Measurements from ENCODE around the gene TMEM238L. TPM values are rescaled to one million over a fixed set of nuclear protein-coding genes. Genes with fewer than 3 reads are reported as not detected.

TMEM238L gene
- total and polyA plus RNA-seq, 3 donors from 2014 or later: not detected

- no peak overlapping the region for H3K4me3 ChIP-seq
- peaks cover 21% of the 10 kb centered on the region for H3K4me1 ChIP-seq
- no peak for TF ChIP-seq POLR2A (IDR thresholded peaks at IDR 0.05)
- no peak for TF ChIP-seq CTCF (IDR thresholded peaks at IDR 0.05)
- no peaks in the 10 kb centered on the region for H3K9me3 ChIP-seq
- intact Hi-C loops (cut with DNase I; ENCODE audit: low total_unique reads): no loop called here
- no peaks in the 10 kb centered on the region for H3K27me3 ChIP-seq
- peak overlapping the region in 1 of 2 donors; percentile 25 for H3K27ac ChIP-seq
- H3K36me3 ChIP-seq (ENCODE audit: low read depth, missing control alignments): no peaks in the 10 kb centered on the region
- 51 to 60% methylated on average over 11 of the region's 11 CpGs for WGBS, 2 donors
- DNase-seq: peak; percentile 44
Measured at GRCh38 chr17:10797476-10798328, 6.2 kb downstream of the TMEM238L start.

GRCh38 chr17:10793816-10794215 is 10.1 kb downstream of the TMEM238L start:
- intact Hi-C loops (cut with DNase I; ENCODE audit: low total_unique reads): no loop called here

GRCh38 chr17:10793256-10793655 is 10.6 kb downstream of the TMEM238L start:
- intact Hi-C loops (cut with DNase I; ENCODE audit: low total_unique reads): no loop called here
- Histone ChIP-seq H3K36me3 (ENCODE audit: low read depth, missing control alignments) (no peaks in the 10 kb centered on the region), H3K4me3 (no peak overlapping the region), H3K9me3 (no peaks in the 10 kb centered on the region), H3K27ac (no peak overlapping the region), H3K4me1 (peaks cover 15% of the 10 kb centered on the region), H3K27me3 (no peaks in the 10 kb centered on the region)
- WGBS, 2 donors: 88 to 95% methylated on average over 7 of the region's 7 CpGs
- TF ChIP-seq POLR2A (IDR thresholded peaks at IDR 0.05): no peak
- TF ChIP-seq CTCF (IDR thresholded peaks at IDR 0.05): no peak
- no peak for DNase-seq

More at GRCh38 chr17:10793816-10794215, 10.1 kb downstream of the TMEM238L start:
- Histone ChIP-seq H3K27ac (no peak overlapping the region), H3K27me3 (no peaks in the 10 kb centered on the region), H3K36me3 (ENCODE audit: low read depth, missing control alignments) (no peaks in the 10 kb centered on the region), H3K4me3 (no peak overlapping the region), H3K9me3 (no peaks in the 10 kb centered on the region), H3K4me1 (peaks cover 21% of the 10 kb centered on the region)
- DNase-seq: no peak
- 49 to 52% methylated on average over 4 of the region's 4 CpGs for WGBS, 2 donors
- TF ChIP-seq POLR2A (IDR thresholded peaks at IDR 0.05) (no peak), CTCF (IDR thresholded peaks at IDR 0.05) (no peak)

- intact Hi-C loops (cut with DNase I; ENCODE audit: low total_unique reads): no loop called here
Measured at GRCh38 chr17:10792151-10792550, 11.7 kb downstream of the TMEM238L start.

More at GRCh38 chr17:10792151-10792550, 11.7 kb downstream of the TMEM238L start:
- Histone ChIP-seq H3K4me3 (no peak overlapping the region), H3K9me3 (no peaks in the 10 kb centered on the region), H3K4me1 (peaks cover 7% of the 10 kb centered on the region), H3K27ac (no peak overlapping the region), H3K36me3 (ENCODE audit: low read depth, missing control alignments) (no peaks in the 10 kb centered on the region), H3K27me3 (no peaks in the 10 kb centered on the region)
- WGBS, 2 donors: 81 to 83% methylated on average over 5 to 8 of the region's 8 CpGs
- DNase-seq: no peak
- TF ChIP-seq POLR2A (IDR thresholded peaks at IDR 0.05) (no peak), CTCF (IDR thresholded peaks at IDR 0.05) (no peak)
